Left forelimb (tissue), 1 donor: ENCODE data around the gene CBS.
"Not testable (repeated sequence)": the region's sequence is repeated elsewhere in the genome, so short reads cannot be mapped to it uniquely, and the experiment has no call there.

ENCODE experiments used
- DNase-seq: peaks from one replicate; pipeline ENCODE4 v3.0.0-alpha.2; 2018; ENCODE audit warnings: low spot score

Gene CBS

GRCh38 chr21:43075170-43076022 lies at the start of gene CBS:
TSS of gene CBS (minus strand) at chr21:43075835. CDS start at chr21:43072193, 3,642 bp downstream.
- not testable (repeated sequence) for DNase-seq

- DNase-seq: not testable (repeated sequence)
Observed at GRCh38 chr21:43115956-43116355, 40.3 kb upstream of the CBS start.

- DNase-seq: not testable (repeated sequence)
Observed at GRCh38 chr21:43114483-43114882, 38.8 kb upstream of the CBS start.

GRCh38 chr21:43109006-43109405 lies 33.4 kb upstream of the CBS start:
- DNase-seq: not testable (repeated sequence)

- not testable (repeated sequence) for DNase-seq
Observed at GRCh38 chr21:43108177-43108576, 32.5 kb upstream of the CBS start.

GRCh38 chr21:43107794-43108137 lies 32.1 kb upstream of the CBS start:
- not testable (repeated sequence) for DNase-seq

- DNase-seq: not testable (repeated sequence)
Observed at GRCh38 chr21:43106965-43107793, 31.5 kb upstream of the CBS start, which contains the start of gene U2AF1. TSS of gene U2AF1 (minus strand) at chr21:43107570. CDS start at chr21:43107494, 76 bp downstream.

- not testable (repeated sequence) for DNase-seq
Observed at GRCh38 chr21:43104642-43105041, 29.0 kb upstream of the CBS start.

GRCh38 chr21:43102281-43102680 lies 26.6 kb upstream of the CBS start:
- DNase-seq: not testable (repeated sequence)

GRCh38 chr21:43101676-43102075 lies 26.0 kb upstream of the CBS start:
- DNase-seq: not testable (repeated sequence)

- DNase-seq: not testable (repeated sequence)
Observed at GRCh38 chr21:43101000-43101399, 25.4 kb upstream of the CBS start.

GRCh38 chr21:43091979-43092614 lies 16.5 kb upstream of the CBS start:
- DNase-seq: not testable (repeated sequence)

GRCh38 chr21:43090947-43091346 lies 15.3 kb upstream of the CBS start:
- DNase-seq: not testable (repeated sequence)

GRCh38 chr21:43089463-43089862 lies 13.8 kb upstream of the CBS start:
- not testable (repeated sequence) for DNase-seq

GRCh38 chr21:43082587-43083300 lies 7.1 kb upstream of the CBS start:
- DNase-seq: not testable (repeated sequence)

- DNase-seq: not testable (repeated sequence)
Observed at GRCh38 chr21:43076643-43077042, 1.0 kb upstream of the CBS start.

- not testable (repeated sequence) for DNase-seq
Observed at GRCh38 chr21:43076023-43076637, 495 bp upstream of the CBS start.

- DNase-seq: not testable (repeated sequence)
Observed at GRCh38 chr21:43074401-43075169, 1.1 kb downstream of the CBS start.

- DNase-seq: not testable (repeated sequence)
Observed at GRCh38 chr21:43072742-43073141, 2.9 kb downstream of the CBS start.

GRCh38 chr21:43069682-43070081 lies 6.0 kb downstream of the CBS start:
- DNase-seq: not testable (repeated sequence)
